Measurements from ENCODE around the gene SNX8. TPM values are rescaled to one million over a fixed set of nuclear protein-coding genes. Genes with fewer than 3 reads are reported as not detected.
A peak's percentile ranks its signal among the peaks of the same experiment; 100 is the strongest.

Gene SNX8
- total and polyA plus RNA-seq, 2 donors (not counting 1 experiment from before 2014, with no cell fraction given) = 64.4 to 126 TPM

DNA sequence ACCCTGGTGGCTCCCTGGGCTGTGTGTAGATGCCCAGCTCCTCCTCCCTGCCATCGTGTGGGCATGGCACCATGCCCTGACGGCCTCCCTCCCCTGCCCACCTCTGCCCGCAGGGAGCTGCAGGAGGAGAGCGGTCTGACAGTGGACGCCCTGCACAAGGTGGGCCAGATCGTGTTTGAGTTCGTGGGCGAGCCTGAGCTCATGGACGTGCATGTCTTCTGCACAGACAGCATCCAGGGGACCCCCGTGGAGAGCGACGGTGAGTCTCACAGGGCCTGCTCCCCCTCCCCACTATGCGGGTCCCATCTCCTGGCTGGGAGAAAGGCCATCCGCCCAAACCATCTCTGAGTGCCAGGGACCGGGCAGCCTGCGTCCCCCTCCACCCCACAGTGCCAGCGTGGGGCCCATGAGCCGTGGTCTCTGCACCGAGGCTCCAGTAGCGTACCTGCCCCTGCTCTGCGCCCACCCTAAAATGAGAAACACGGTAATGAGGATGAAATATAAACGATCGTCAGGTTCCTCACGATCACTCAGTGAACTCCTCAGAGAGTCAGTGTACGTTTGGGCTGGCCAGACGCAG is 64.4 kb downstream of the SNX8 start:
- Mint-ChIP-seq H3K27ac (peak overlapping the region; percentile 75), H3K4me3 (no peak overlapping the region), H3K4me1 (peaks cover 46% of the 10 kb centered on the region), H3K9me3 (ENCODE audit: insufficient read depth) (no peaks in the 10 kb centered on the region), H3K27me3 (no peaks in the 10 kb centered on the region)
- intact Hi-C loops (cut with micrococcal nuclease) = no loop called here
- no peak overlapping the region for H3K4me3 ChIP-seq (ENCODE audit: control extremely low read depth in 1 of 5, extremely low read depth in 1 of 5, insufficient read depth in 1 of 5, low read depth in 2 of 5, low read length in 4 of 5)
- peaks cover 0 to 19% of the 10 kb centered on the region in 2 experiments for H3K36me3 ChIP-seq (replicated peaks in 1 of 2; ENCODE audit: control extremely low read depth in 1 of 2, control insufficient read depth in 1 of 2, extremely low read depth in 1 of 2, insufficient read depth in 2 of 2, low read length in 1 of 2)
- no peak for ATAC-seq (ENCODE audit: low read depth)
- no peak overlapping the region for H3K9ac ChIP-seq (ENCODE audit: low read length)
- no peaks in the 10 kb centered on the region for H3K27me3 ChIP-seq (replicated peaks in 1 of 4; ENCODE audit: control extremely low read depth in 1 of 4, control insufficient read depth in 3 of 4, insufficient read depth in 4 of 4, low read length in 3 of 4)
- H3K79me2 ChIP-seq (ENCODE audit: control insufficient read depth, insufficient read depth, low read length) = no peaks in the 10 kb centered on the region
- peaks cover 15% of the 10 kb centered on the region for H4K20me1 ChIP-seq (ENCODE audit: control insufficient read depth, insufficient read depth, low read length, poor library complexity, severe bottlenecking)
- 92% methylated on average over 25 of the region's 27 CpGs for WGBS (ENCODE audit: insufficient coverage)
- no peak overlapping the region for H3K27ac ChIP-seq (ENCODE audit: low read length in 2 of 2)
- no peak overlapping the region for H2AFZ ChIP-seq (ENCODE audit: insufficient read depth, low read depth, low read length, poor library complexity, severe bottlenecking)
- H3K4me2 ChIP-seq (replicated peaks; ENCODE audit: low read depth, low read length, poor library complexity, severe bottlenecking) = no peak overlapping the region
- TF ChIP-seq, protein P1, sequence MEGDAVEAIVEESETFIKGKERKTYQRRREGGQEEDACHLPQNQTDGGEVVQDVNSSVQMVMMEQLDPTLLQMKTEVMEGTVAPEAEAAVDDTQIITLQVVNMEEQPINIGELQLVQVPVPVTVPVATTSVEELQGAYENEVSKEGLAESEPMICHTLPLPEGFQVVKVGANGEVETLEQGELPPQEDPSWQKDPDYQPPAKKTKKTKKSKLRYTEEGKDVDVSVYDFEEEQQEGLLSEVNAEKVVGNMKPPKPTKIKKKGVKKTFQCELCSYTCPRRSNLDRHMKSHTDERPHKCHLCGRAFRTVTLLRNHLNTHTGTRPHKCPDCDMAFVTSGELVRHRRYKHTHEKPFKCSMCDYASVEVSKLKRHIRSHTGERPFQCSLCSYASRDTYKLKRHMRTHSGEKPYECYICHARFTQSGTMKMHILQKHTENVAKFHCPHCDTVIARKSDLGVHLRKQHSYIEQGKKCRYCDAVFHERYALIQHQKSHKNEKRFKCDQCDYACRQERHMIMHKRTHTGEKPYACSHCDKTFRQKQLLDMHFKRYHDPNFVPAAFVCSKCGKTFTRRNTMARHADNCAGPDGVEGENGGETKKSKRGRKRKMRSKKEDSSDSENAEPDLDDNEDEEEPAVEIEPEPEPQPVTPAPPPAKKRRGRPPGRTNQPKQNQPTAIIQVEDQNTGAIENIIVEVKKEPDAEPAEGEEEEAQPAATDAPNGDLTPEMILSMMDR (IDR thresholded peaks at IDR 0.05) = no peak
- CTCF ChIA-PET = interaction anchor here (0.9 to 3.0 kb wide), 4 partner anchors 12 to 150 kb away, joined by 3 to 36 read pairs (median 5); no protein-coding TSS in a partner anchor
- POLR2A ChIA-PET = interaction anchor here (0.6 kb wide), 1 partner anchor 57 kb away, joined by 12 read pairs; no protein-coding TSS in a partner anchor
- H3K4me1 ChIP-seq (ENCODE audit: control insufficient read depth in 2 of 2, insufficient read depth in 2 of 2, low read length in 2 of 2) = peaks cover 26 to 48% of the 10 kb centered on the region in 2 donors
- H3K9me3 ChIP-seq (ENCODE audit: control extremely low read depth in 1 of 3, control insufficient read depth in 2 of 3, insufficient read depth in 1 of 3, low read length in 2 of 3) = peaks cover 0 to 4% (median 0%) of the 10 kb centered on the region in 3 donors
- DNase-seq = no peak

DNA sequence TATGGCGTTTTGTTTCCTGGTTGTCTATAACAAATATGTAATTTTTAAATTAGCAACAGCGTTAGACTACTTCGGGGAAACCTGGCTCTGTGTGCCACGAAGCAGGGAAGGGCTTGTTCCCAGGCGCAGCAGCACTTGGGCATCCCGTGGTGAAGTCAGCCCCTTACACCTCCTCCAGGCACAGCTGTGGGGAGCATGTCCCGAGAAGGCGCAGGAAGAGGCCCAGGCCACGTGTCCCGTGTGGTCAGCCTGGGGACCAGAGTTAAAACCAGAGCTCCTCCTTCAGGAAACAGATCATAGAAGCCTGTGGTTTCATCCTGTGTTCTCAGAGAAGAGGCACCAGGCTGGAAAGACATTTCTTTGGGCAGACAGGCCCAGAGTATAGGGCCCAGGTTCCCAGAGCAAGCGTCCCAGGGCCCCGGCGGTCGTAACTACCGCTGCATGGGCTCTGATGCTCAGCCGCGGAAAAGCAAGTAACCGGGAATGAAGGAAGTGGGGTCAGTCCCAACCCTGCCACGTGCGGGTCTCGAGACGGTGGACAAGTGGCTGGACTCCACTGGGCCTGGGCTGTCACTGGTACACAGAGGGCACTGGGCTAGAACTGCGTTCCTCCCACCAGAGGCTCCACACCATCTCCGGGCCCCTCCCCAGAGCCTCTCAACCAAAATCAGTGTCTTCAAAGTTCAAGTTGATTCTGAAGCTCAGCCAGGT is 65.1 kb downstream of the SNX8 start:
- Mint-ChIP-seq H3K27ac (peak overlapping the region; percentile 75), H3K4me1 (peaks cover 49% of the 10 kb centered on the region), H3K4me3 (no peak overlapping the region), H3K9me3 (ENCODE audit: insufficient read depth) (no peaks in the 10 kb centered on the region), H3K27me3 (no peaks in the 10 kb centered on the region)
- Histone ChIP-seq H3K4me3 (ENCODE audit: control extremely low read depth in 1 of 5, extremely low read depth in 1 of 5, insufficient read depth in 1 of 5, low read depth in 2 of 5, low read length in 4 of 5) (no peak overlapping the region), H4K20me1 (ENCODE audit: control insufficient read depth, insufficient read depth, low read length, poor library complexity, severe bottlenecking) (peaks cover 8% of the 10 kb centered on the region), H3K27ac (ENCODE audit: low read length in 2 of 2) (peak overlapping the region in 1 of 2 donors; percentile 33), H3K4me2 (replicated peaks; ENCODE audit: low read depth, low read length, poor library complexity, severe bottlenecking) (peak overlapping the region; percentile 49), H3K36me3 (replicated peaks in 1 of 2; ENCODE audit: control extremely low read depth in 1 of 2, control insufficient read depth in 1 of 2, extremely low read depth in 1 of 2, insufficient read depth in 2 of 2, low read length in 1 of 2) (peaks cover 0 to 12% of the 10 kb centered on the region in 2 experiments), H3K4me1 (ENCODE audit: control insufficient read depth in 2 of 2, insufficient read depth in 2 of 2, low read length in 2 of 2) (peaks cover 26 to 55% of the 10 kb centered on the region in 2 donors), H3K79me2 (ENCODE audit: control insufficient read depth, insufficient read depth, low read length) (peaks cover 4% of the 10 kb centered on the region), H3K27me3 (replicated peaks in 1 of 4; ENCODE audit: control extremely low read depth in 1 of 4, control insufficient read depth in 3 of 4, insufficient read depth in 4 of 4, low read length in 3 of 4) (no peaks in the 10 kb centered on the region), H2AFZ (ENCODE audit: insufficient read depth, low read depth, low read length, poor library complexity, severe bottlenecking) (no peak overlapping the region), H3K9me3 (ENCODE audit: control extremely low read depth in 1 of 3, control insufficient read depth in 2 of 3, insufficient read depth in 1 of 3, low read length in 2 of 3) (peaks cover 0 to 4% (median 0%) of the 10 kb centered on the region in 3 donors), H3K9ac (ENCODE audit: low read length) (no peak overlapping the region)
- ChIA-PET POLR2A (interaction anchor here (0.6 to 1.0 kb wide), 4 partner anchors 9 to 719 kb away, joined by 3 to 12 read pairs (median 6); partner anchors contain the start of gene MAFK), CTCF (interaction anchor here (0.6 to 3.0 kb wide), 9 partner anchors 10 to 150 kb away, joined by 3 to 36 read pairs (median 4); partner anchors contain the start of gene EIF3B)
- WGBS (ENCODE audit: insufficient coverage) = 20% methylated on average over 22 of the region's 24 CpGs
- intact Hi-C loops (cut with micrococcal nuclease) = no loop called here
- TF ChIP-seq, protein P1 (IDR thresholded peaks at IDR 0.05) = no peak
- no peak for TF ChIP-seq EZH2 (IDR thresholded peaks at IDR 0.05; ENCODE audit: borderline replicate concordance, insufficient read depth, low read depth, low read length, poor library complexity, severe bottlenecking)
- ATAC-seq (ENCODE audit: low read depth) = peak; percentile 7
- peak; percentile 49 for DNase-seq

All from B cell (primary cell).